ENCODE results near the gene NECAB2. TPM values are rescaled to one million over a fixed set of nuclear protein-coding genes. Genes with fewer than 3 reads are reported as not detected.

The NECAB2 gene
- total RNA-seq, 2 experiments from 2014 or later: not detected

- Histone ChIP-seq H3K4me3 (ENCODE audit: low read length) (no peak overlapping the region), H3K9me3 (ENCODE audit: control insufficient read depth in 1 of 2, insufficient read depth in 1 of 2, low read length in 2 of 2) (peaks cover 0 to 19% of the 10 kb centered on the region in 2 experiments), H3K36me3 (ENCODE audit: insufficient read depth, low read length) (no peaks in the 10 kb centered on the region), H3K27ac (ENCODE audit: low read depth in 1 of 2, low read length in 2 of 2) (no peak overlapping the region), H3K4me1 (ENCODE audit: insufficient read depth, low read length) (peaks cover 17% of the 10 kb centered on the region), H3K27me3 (ENCODE audit: control insufficient read depth in 1 of 2, insufficient read depth in 2 of 2, low read length in 2 of 2) (peaks cover 36 to 39% of the 10 kb centered on the region in 2 experiments)
- POLR2A ChIA-PET: no interaction called here
- peak overlapping the region; percentile 62 for H3K4me3 Mint-ChIP-seq
- no peaks in the 10 kb centered on the region for H3K9me3 Mint-ChIP-seq
- intact Hi-C loops (cut with DNase I, micrococcal nuclease): no loop called here
- no peak for TF ChIP-seq CTCF (IDR thresholded peaks at IDR 0.05)
- CTCF ChIA-PET: no interaction called here
- peaks cover 33% of the 10 kb centered on the region for H3K27me3 Mint-ChIP-seq
- peaks cover 12% of the 10 kb centered on the region for H3K4me1 Mint-ChIP-seq (ENCODE audit: low read depth)
- ATAC-seq (ENCODE audit: poor library complexity): peak; percentile 66
- H3K27ac Mint-ChIP-seq: no peak overlapping the region
- no peaks in the 10 kb centered on the region for H3K36me3 Mint-ChIP-seq (ENCODE audit: low read depth)
- peak in 2 of 14 experiments; percentile 8 to 29 for DNase-seq
Observed at GRCh38 chr16:83953796-83954576, 14.1 kb upstream of the NECAB2 start.

GRCh38 chr16:83954577-83955016, 13.4 kb upstream of the NECAB2 start:
- no peak overlapping the region for H3K4me3 ChIP-seq (ENCODE audit: low read length)
- no peak overlapping the region for H3K4me3 Mint-ChIP-seq
- peaks cover 33% of the 10 kb centered on the region for H3K27me3 Mint-ChIP-seq
- H3K36me3 Mint-ChIP-seq (ENCODE audit: low read depth): no peaks in the 10 kb centered on the region
- ChIA-PET CTCF (no interaction called here), POLR2A (no interaction called here)
- no peak overlapping the region for H3K27ac ChIP-seq (ENCODE audit: low read depth in 1 of 2, low read length in 2 of 2)
- H3K27ac Mint-ChIP-seq: no peak overlapping the region
- H3K4me1 Mint-ChIP-seq (ENCODE audit: low read depth): peaks cover 12% of the 10 kb centered on the region
- peaks cover 36 to 39% of the 10 kb centered on the region in 2 experiments for H3K27me3 ChIP-seq (ENCODE audit: control insufficient read depth in 1 of 2, insufficient read depth in 2 of 2, low read length in 2 of 2)
- no peak for ATAC-seq (ENCODE audit: poor library complexity)
- TF ChIP-seq CTCF (IDR thresholded peaks at IDR 0.05): no peak
- H3K36me3 ChIP-seq (ENCODE audit: insufficient read depth, low read length): no peaks in the 10 kb centered on the region
- no peaks in the 10 kb centered on the region for H3K9me3 Mint-ChIP-seq
- intact Hi-C loops (cut with DNase I, micrococcal nuclease): loop anchor here in 1 of 2 experiments (5.0 kb wide), 2 partner anchors 108 to 553 kb away; no protein-coding TSS in a partner anchor
- H3K4me1 ChIP-seq (ENCODE audit: insufficient read depth, low read length): peaks cover 17% of the 10 kb centered on the region
- H3K9me3 ChIP-seq (ENCODE audit: control insufficient read depth in 1 of 2, insufficient read depth in 1 of 2, low read length in 2 of 2): peaks cover 0 to 19% of the 10 kb centered on the region in 2 experiments
- DNase-seq: peak in 2 of 14 experiments; percentile 33 to 57

- Histone ChIP-seq H3K27me3 (ENCODE audit: control insufficient read depth in 1 of 2, insufficient read depth in 2 of 2, low read length in 2 of 2) (peaks cover 36 to 39% of the 10 kb centered on the region in 2 experiments), H3K4me1 (ENCODE audit: insufficient read depth, low read length) (peaks cover 17% of the 10 kb centered on the region), H3K36me3 (ENCODE audit: insufficient read depth, low read length) (no peaks in the 10 kb centered on the region), H3K9me3 (ENCODE audit: control insufficient read depth in 1 of 2, insufficient read depth in 1 of 2, low read length in 2 of 2) (peaks cover 0 to 19% of the 10 kb centered on the region in 2 experiments), H3K4me3 (ENCODE audit: low read length) (no peak overlapping the region), H3K27ac (ENCODE audit: low read depth in 1 of 2, low read length in 2 of 2) (no peak overlapping the region)
- no peak for TF ChIP-seq CTCF (IDR thresholded peaks at IDR 0.05)
- H3K9me3 Mint-ChIP-seq: no peaks in the 10 kb centered on the region
- ChIA-PET POLR2A (no interaction called here), CTCF (no interaction called here)
- no peaks in the 10 kb centered on the region for H3K36me3 Mint-ChIP-seq (ENCODE audit: low read depth)
- peaks cover 12% of the 10 kb centered on the region for H3K4me1 Mint-ChIP-seq (ENCODE audit: low read depth)
- H3K27ac Mint-ChIP-seq: no peak overlapping the region
- intact Hi-C loops (cut with DNase I, micrococcal nuclease): loop anchor here (1.0 to 5.0 kb wide), 4 partner anchors 107 to 552 kb away; no protein-coding TSS in a partner anchor
- no peak overlapping the region for H3K4me3 Mint-ChIP-seq
- DNase-seq: no peak
- H3K27me3 Mint-ChIP-seq: peaks cover 33% of the 10 kb centered on the region
- no peak for ATAC-seq (ENCODE audit: poor library complexity)
Observed at GRCh38 chr16:83955218-83956130, 12.6 kb upstream of the NECAB2 start.
